GM21360 (cell line): ENCODE results near the gene GCN1.

Source experiments
- ATAC-seq: cut with Tn5 transposase; IDR thresholded peaks from one replicate; pipeline ENCODE4 v1.9.1; 2021; ENCODE audit warnings: mild to moderate bottlenecking, moderate library complexity; ENCODE audit not compliant: unreplicated experiment

Gene GCN1

GRCh38 chr12:120144215-120144614, 50.3 kb downstream of the GCN1 start:
- ATAC-seq: no peak

- ATAC-seq: no peak
Measured at GRCh38 chr12:120142231-120142877, 52.2 kb downstream of the GCN1 start.

- no peak for ATAC-seq
Measured at GRCh38 chr12:120141336-120141735, 53.2 kb downstream of the GCN1 start.

- no peak for ATAC-seq
Measured at GRCh38 chr12:120140603-120141002, 53.9 kb downstream of the GCN1 start.

GRCh38 chr12:120139958-120140357, 54.6 kb downstream of the GCN1 start:
- no peak for ATAC-seq

GRCh38 chr12:120138366-120138765, 56.1 kb downstream of the GCN1 start:
- no peak for ATAC-seq

GRCh38 chr12:120137833-120138232, 56.7 kb downstream of the GCN1 start:
- no peak for ATAC-seq

- no peak for ATAC-seq
Measured at GRCh38 chr12:120136093-120136770, 58.3 kb downstream of the GCN1 start.

- ATAC-seq: no peak
Measured at GRCh38 chr12:120134307-120134980, 60.1 kb downstream of the GCN1 start.

GRCh38 chr12:120132863-120133385, 61.6 kb downstream of the GCN1 start:
- peak; percentile 85 for ATAC-seq

GRCh38 chr12:120132054-120132836, 62.3 kb downstream of the GCN1 start:
- ATAC-seq: no peak

- no peak for ATAC-seq
Measured at GRCh38 chr12:120131116-120131515, 63.4 kb downstream of the GCN1 start.

- ATAC-seq: no peak
Measured at GRCh38 chr12:120130011-120130410, 64.5 kb downstream of the GCN1 start.

- no peak for ATAC-seq
Measured at GRCh38 chr12:120126635-120127005, 67.9 kb downstream of the GCN1 start.

- no peak for ATAC-seq
Measured at GRCh38 chr12:120125792-120126634, 68.5 kb downstream of the GCN1 start.

- no peak for ATAC-seq
Measured at GRCh38 chr12:120125029-120125428, 69.5 kb downstream of the GCN1 start.

- peak; percentile 34 for ATAC-seq
Measured at GRCh38 chr12:120121766-120122293, 72.7 kb downstream of the GCN1 start.

- no peak for ATAC-seq
Measured at GRCh38 chr12:120121343-120121742, 73.2 kb downstream of the GCN1 start.

GRCh38 chr12:120119271-120119973, 75.1 kb downstream of the GCN1 start:
- ATAC-seq: peak; percentile 28
